GM19238 (cell line): ENCODE measurements around the gene OFD1.

ENCODE experiments used
- DNase-seq: peaks from one replicate; pipeline ENCODE4 v3.0.0; 2011; ENCODE audit warnings: low spot score; ENCODE audit not compliant: insufficient read length

The OFD1 gene

DNA sequence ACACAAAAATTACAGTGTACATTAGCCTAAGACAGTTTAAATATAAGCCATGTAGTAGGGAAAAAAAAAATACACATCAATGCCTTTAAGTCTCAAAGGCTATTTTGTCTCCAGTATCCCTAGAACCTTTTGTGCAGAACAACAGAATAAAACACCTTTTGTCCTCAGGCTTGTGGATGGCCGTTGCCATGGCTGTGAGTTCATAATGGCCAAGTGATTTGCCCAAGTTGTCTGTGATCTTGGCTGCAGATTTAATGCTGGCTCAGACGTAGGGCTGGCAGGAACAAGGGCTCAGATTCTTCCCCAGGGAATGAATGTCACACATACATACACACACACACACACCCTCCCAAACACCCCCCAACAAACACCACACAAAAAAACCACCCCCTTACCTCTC is 57.0 kb downstream of the OFD1 start:
- DNase-seq: no peak

DNA sequence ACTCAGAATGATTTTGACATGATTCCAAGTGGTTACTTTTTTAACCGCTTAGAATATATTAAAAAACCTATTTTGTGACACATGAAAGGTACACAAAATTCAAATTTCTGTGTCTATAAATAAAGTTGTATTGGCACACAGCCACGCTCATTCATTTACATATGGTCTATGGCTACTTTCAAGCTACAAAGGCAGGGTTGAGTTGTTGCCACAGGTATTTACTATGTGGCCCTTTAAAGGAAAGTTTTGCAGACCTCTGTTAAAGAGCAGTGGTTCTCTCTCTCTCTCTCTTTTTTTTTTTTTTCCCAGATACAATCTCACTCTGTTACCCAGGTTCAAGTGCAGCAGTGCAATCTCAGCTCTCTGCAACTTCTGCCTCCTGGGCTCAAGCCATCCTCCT is 59.3 kb downstream of the OFD1 start:
- DNase-seq: no peak

DNA sequence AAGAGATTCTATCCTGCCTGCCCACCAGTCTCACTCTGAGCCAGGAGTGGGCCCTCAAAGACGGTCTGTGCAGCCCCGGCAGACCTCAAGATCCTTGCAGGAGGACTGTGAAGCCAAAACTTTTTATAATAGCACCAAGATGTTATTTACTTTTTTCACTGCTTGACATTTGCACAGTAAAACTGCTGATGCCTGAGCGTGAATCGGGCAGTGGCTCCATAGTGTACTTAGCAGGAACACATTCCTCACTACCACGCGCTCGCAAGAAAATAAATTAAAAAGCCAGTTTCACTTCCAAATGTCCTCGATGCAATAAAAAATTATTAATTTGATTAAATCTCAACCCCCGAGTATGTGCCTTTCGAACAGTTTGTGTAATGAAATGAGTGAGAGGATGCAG is 59.9 kb downstream of the OFD1 start:
- no peak for DNase-seq

DNA sequence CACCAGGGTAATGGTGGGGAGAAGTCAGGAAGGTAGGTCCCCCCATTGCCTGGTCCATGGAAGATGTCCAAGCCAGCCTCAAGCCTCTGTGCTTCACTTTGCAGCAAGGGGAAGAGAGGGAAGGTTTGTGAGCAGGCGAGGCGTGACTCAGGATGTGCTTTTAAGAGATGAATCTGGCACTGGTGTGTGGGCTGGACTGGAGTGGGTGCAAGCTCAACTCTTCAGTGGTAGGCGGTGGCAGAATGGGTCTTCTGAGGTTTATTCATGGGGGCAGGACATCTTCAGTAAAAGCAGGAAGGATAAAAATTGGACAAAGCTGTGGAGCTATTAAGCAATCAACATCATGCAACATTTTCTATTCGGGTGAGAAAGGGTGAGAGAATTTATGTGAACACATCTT is 63.0 kb downstream of the OFD1 start:
- no peak for DNase-seq

DNA sequence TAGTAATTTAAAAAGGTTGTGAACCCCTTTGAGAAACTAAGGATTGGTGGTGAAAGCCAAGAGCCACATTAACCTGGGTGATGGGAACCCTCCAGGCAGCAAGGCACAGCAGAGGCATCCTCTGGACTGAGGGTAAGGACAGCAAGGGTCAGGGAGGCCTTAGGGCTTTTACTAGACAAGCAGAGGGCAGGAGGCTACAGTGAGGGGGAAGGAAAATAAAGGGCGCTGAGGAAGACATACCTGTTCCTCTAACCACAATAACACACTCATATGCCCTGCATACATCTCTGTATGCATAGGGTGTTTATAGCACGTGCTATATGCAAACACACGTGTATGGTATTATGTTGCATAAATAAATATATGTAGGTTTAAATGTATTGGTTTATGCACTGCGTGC is 63.6 kb downstream of the OFD1 start:
- DNase-seq: no peak

DNA sequence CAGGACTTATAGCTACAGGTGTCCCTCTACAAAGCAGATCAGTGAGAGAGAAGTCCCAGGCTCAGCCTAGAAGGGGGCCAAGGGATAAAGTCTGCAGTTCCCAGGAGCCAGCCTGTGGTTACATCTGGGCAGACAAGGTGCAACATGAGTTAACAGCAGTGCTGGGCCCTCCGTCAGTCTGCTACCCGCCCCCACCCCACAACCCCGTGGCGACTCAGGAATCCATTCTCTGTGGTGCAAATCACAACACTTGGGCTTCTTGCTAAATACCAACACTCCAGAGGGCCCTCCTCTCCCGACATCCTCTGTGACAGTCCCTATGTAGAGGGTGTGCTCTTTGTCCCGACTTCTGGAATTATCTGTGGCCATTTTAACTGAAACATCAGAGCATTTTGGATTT is 68.6 kb downstream of the OFD1 start:
- no peak for DNase-seq

DNA sequence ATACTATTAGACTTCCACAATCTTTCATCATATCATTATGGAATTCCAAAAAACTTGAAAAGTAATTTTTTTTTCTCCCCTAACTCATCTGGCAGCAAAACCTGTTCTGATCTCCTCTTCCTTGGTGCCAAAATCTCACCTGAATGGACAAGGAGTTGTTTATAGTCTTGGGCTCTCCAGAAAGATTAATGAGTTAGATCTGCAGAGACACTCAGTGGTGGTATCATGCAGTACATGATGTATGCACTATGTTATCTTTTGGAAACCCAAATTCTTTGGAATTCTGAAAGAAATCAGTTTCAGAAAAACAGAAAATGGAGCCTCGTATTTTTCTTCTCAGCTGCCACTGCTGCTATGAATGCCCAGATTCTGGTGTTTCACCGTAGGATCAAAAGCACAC is 70.7 kb downstream of the OFD1 start:
- no peak for DNase-seq

DNA sequence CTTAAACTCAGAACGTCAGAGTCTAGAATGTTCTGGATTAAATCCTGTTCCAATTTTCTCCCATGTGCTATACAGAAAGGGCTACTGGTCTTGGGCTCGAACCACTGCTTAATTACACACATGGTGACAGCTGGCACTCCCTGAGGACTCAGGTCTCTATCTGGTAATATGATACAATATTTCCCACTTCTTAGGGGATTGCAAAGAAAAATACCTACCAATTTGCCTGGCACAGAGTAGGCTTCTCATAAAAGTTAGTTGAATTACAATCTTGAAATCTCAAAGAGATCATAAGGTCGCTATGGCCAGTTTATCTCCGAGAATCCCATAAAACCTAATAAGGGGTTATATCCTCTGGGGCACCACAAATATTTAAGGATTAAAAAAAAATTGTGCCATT is 73.7 kb downstream of the OFD1 start:
- DNase-seq: no peak

DNA sequence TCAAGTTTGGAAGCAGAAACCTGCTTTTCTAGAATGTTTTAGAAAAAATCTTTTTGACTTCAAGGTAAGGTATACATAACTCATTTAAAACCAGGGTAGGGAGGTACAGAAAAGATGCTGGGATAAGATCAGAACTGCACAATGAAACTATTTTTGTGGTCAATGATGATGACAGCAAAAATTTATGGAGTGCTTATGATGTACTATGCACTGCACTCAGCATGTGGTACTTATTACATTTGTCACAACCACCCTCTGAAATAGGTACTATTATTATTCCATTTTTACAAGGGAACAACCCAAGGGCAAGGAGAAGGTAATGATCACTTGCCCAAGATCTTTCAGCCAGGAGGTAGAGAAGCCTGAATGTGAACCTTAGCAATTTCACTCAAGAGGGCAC is 74.3 kb downstream of the OFD1 start:
- DNase-seq: no peak

DNA sequence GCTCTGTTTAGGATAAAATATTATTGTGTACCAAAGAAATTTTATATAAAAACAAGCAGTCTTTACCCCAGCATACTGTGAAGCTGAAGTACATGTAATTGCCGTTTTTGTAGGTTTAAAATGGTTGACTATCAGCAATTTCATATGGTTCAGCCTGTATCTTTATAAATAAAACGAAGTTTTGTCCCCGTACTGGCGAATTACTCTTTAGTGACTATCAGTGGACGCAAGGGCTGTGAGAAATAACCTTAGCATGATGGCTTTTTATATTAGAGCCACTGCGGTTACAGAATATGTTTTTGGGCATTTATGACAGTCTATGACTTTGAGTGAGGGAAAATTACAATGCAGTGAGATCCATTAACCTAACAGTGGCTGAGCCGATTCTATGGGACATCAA is 81.1 kb downstream of the OFD1 start:
- DNase-seq: no peak

DNA sequence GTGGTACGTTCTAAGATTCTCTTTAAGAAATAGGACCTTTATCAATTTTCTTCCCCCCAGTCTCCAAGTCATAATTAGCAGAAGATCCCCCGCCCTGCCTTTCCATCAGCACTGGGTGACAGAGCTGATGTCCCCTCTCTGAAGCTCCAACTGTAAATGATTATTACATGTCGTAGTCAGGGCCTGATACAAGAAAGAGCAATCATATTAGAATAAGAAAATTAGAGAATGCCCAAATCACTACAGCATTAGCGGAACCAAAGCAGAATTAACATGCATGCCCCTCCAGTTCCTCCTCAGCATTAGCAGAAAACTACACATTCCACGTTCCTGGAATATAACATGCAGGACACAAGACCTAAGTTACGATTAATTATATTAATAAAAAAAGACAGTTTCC is 81.6 kb downstream of the OFD1 start:
- no peak for DNase-seq

DNA sequence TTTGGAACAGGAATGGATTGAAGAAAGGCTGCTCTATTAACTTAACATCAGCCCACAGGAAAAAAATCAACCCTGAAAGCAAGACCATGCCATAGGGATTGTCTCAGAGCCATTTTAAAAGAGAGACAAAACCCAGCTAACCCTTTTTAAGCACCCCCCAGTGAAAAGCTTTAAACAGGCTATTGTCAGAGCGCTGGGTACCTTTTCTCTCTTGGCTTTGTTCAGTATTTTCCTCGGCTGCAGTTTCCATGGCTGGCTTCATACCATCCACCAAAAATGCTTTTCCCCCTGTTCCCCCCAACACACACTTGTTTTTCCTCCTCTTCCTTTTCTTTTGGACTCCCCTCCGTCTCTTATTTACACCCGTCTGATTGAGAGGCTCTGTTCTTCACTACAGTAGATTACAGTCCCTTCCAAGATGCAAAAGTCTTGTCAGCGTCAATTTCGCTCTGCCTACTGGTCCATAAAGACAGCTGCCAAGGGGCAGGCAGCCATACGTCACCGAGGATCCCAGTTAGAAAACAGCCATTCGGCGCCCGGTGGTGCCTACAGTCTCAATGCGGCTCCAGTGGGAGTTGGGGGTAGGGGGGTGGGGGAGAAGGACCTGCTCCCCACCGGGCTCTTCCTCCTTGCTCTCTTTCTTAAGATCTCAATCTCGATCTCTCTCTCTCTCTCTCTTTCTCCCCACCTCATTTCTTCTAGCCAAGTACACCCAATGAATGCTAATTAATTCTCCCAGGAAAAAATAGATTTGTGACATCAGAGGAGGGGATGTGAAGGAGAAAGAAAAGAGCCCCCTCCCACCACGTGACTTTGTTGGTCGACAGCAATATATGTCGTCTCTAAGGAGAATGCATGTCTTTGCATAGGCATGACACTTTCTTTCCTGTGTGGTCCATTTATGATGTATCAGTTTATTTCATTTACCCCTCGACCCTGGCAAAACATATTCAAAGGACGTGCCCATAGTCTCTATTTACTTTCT is 82.4 kb downstream of the OFD1 start, which contains the start of gene GPM6B:
Gene GPM6B (minus strand): TSS at position 451 of the 985 bp plus-strand sequence. CDS start 189 bp downstream, at position 262.
- DNase-seq: no peak
